ENCODE results near the gene TTI1. TPM values are rescaled to one million over a fixed set of nuclear protein-coding genes. Genes with fewer than 3 reads are reported as not detected.

The TTI1 gene
- total RNA-seq (2022; extraction: Qiagen RNA extraction; ENCODE audit: low read depth): 17.9 to 22.5 TPM (median 21.2 TPM) in 5 replicates

GRCh38 chr20:38033330-38034107 lies at the start of gene TTI1, which contains the start of gene RPRD1B:
TTI1 (minus strand) TSS chr20:38033456; CDS start chr20:38013816, 19,640 bp downstream.
RPRD1B (plus strand) TSS chr20:38033746; CDS start chr20:38033948, 202 bp downstream.

Other genes with a start within 250 kb of the TTI1 start
- 6.1 to 10.0 TPM (median 7.4 TPM) in 5 replicates for gene VSTM2L, start 130.3 kb downstream of the TTI1 start, total RNA-seq (2022; extraction: Qiagen RNA extraction; ENCODE audit: low read depth)
- gene RPRD1B, start 290 bp upstream of the TTI1 start, total RNA-seq (2022; extraction: Qiagen RNA extraction; ENCODE audit: low read depth): 21.4 to 28.1 TPM (median 26.2 TPM) in 5 replicates
- 292 to 467 TPM (median 378 TPM) in 5 replicates for gene TGM2, start 131.8 kb upstream of the TTI1 start, total RNA-seq (2022; extraction: Qiagen RNA extraction; ENCODE audit: low read depth)
- 0.11 to 0.21 TPM (median 0.15 TPM) in 4 of 5 replicates, not detected in the other for gene KIAA1755, start 227.3 kb upstream of the TTI1 start, total RNA-seq (2022; extraction: Qiagen RNA extraction; ENCODE audit: low read depth)